ENCODE data around the gene SLC6A20.

SLC6A20 gene

GRCh38 chr3:45787551-45787950 lies 8.8 kb downstream of the SLC6A20 start:
- Histone ChIP-seq H3K27ac (ENCODE audit: low read length) (no peak overlapping the region), H3K9me3 (ENCODE audit: control insufficient read depth in 1 of 2, low read length in 2 of 2) (peaks cover 0 to 5% of the 10 kb centered on the region in 2 donors), H3K4me3 (ENCODE audit: low read depth in 1 of 2, low read length in 2 of 2) (no peak overlapping the region), H3K36me3 (ENCODE audit: control insufficient read depth in 1 of 2, insufficient read depth in 2 of 2, low read length in 2 of 2) (no peaks in the 10 kb centered on the region), H3K27me3 (ENCODE audit: low read depth, low read length) (no peaks in the 10 kb centered on the region), H3K4me1 (ENCODE audit: control insufficient read depth in 1 of 2, insufficient read depth in 2 of 2, low read length in 2 of 2) (no peaks in the 10 kb centered on the region)

- Histone ChIP-seq H3K4me1 (ENCODE audit: control insufficient read depth in 1 of 2, insufficient read depth in 2 of 2, low read length in 2 of 2) (no peaks in the 10 kb centered on the region), H3K9me3 (ENCODE audit: control insufficient read depth in 1 of 2, low read length in 2 of 2) (peaks cover 0 to 5% of the 10 kb centered on the region in 2 donors), H3K36me3 (ENCODE audit: control insufficient read depth in 1 of 2, insufficient read depth in 2 of 2, low read length in 2 of 2) (no peaks in the 10 kb centered on the region), H3K27me3 (ENCODE audit: low read depth, low read length) (no peaks in the 10 kb centered on the region), H3K27ac (ENCODE audit: low read length) (no peak overlapping the region), H3K4me3 (ENCODE audit: low read depth in 1 of 2, low read length in 2 of 2) (no peak overlapping the region)
Measured at GRCh38 chr3:45786801-45787495, 9.4 kb downstream of the SLC6A20 start.

- Histone ChIP-seq H3K27ac (ENCODE audit: low read length) (no peak overlapping the region), H3K27me3 (ENCODE audit: low read depth, low read length) (no peaks in the 10 kb centered on the region), H3K36me3 (ENCODE audit: control insufficient read depth in 1 of 2, insufficient read depth in 2 of 2, low read length in 2 of 2) (no peaks in the 10 kb centered on the region), H3K9me3 (ENCODE audit: control insufficient read depth in 1 of 2, low read length in 2 of 2) (peaks cover 0 to 5% of the 10 kb centered on the region in 2 donors), H3K4me1 (ENCODE audit: control insufficient read depth in 1 of 2, insufficient read depth in 2 of 2, low read length in 2 of 2) (no peaks in the 10 kb centered on the region), H3K4me3 (ENCODE audit: low read depth in 1 of 2, low read length in 2 of 2) (no peak overlapping the region)
Measured at GRCh38 chr3:45785605-45786150, 10.7 kb downstream of the SLC6A20 start.

GRCh38 chr3:45783667-45784066 lies 12.7 kb downstream of the SLC6A20 start:
- Histone ChIP-seq H3K4me1 (ENCODE audit: control insufficient read depth in 1 of 2, insufficient read depth in 2 of 2, low read length in 2 of 2) (no peaks in the 10 kb centered on the region), H3K9me3 (ENCODE audit: control insufficient read depth in 1 of 2, low read length in 2 of 2) (no peaks in the 10 kb centered on the region), H3K27me3 (ENCODE audit: low read depth, low read length) (no peaks in the 10 kb centered on the region), H3K4me3 (ENCODE audit: low read depth in 1 of 2, low read length in 2 of 2) (no peak overlapping the region), H3K27ac (ENCODE audit: low read length) (no peak overlapping the region), H3K36me3 (ENCODE audit: control insufficient read depth in 1 of 2, insufficient read depth in 2 of 2, low read length in 2 of 2) (no peaks in the 10 kb centered on the region)

GRCh38 chr3:45782381-45782780 lies 14.0 kb downstream of the SLC6A20 start:
- H3K27me3 ChIP-seq (ENCODE audit: low read depth, low read length): no peaks in the 10 kb centered on the region
- no peak overlapping the region for H3K4me3 ChIP-seq (ENCODE audit: low read depth in 1 of 2, low read length in 2 of 2)
- no peaks in the 10 kb centered on the region for H3K36me3 ChIP-seq (ENCODE audit: control insufficient read depth in 1 of 2, insufficient read depth in 2 of 2, low read length in 2 of 2)
- H3K4me1 ChIP-seq (ENCODE audit: control insufficient read depth in 1 of 2, insufficient read depth in 2 of 2, low read length in 2 of 2): no peaks in the 10 kb centered on the region
- H3K27ac ChIP-seq (ENCODE audit: low read length): no peak overlapping the region
- H3K9me3 ChIP-seq (ENCODE audit: control insufficient read depth in 1 of 2, low read length in 2 of 2): no peaks in the 10 kb centered on the region

- Histone ChIP-seq H3K36me3 (ENCODE audit: control insufficient read depth in 1 of 2, insufficient read depth in 2 of 2, low read length in 2 of 2) (no peaks in the 10 kb centered on the region), H3K4me3 (ENCODE audit: low read depth in 1 of 2, low read length in 2 of 2) (no peak overlapping the region), H3K27ac (ENCODE audit: low read length) (no peak overlapping the region), H3K27me3 (ENCODE audit: low read depth, low read length) (no peaks in the 10 kb centered on the region), H3K4me1 (ENCODE audit: control insufficient read depth in 1 of 2, insufficient read depth in 2 of 2, low read length in 2 of 2) (no peaks in the 10 kb centered on the region), H3K9me3 (ENCODE audit: control insufficient read depth in 1 of 2, low read length in 2 of 2) (no peaks in the 10 kb centered on the region)
Measured at GRCh38 chr3:45781841-45782240, 14.5 kb downstream of the SLC6A20 start.

- Histone ChIP-seq H3K27ac (ENCODE audit: low read length) (no peak overlapping the region), H3K4me3 (ENCODE audit: low read depth in 1 of 2, low read length in 2 of 2) (no peak overlapping the region), H3K4me1 (ENCODE audit: control insufficient read depth in 1 of 2, insufficient read depth in 2 of 2, low read length in 2 of 2) (no peaks in the 10 kb centered on the region), H3K36me3 (ENCODE audit: control insufficient read depth in 1 of 2, insufficient read depth in 2 of 2, low read length in 2 of 2) (no peaks in the 10 kb centered on the region), H3K9me3 (ENCODE audit: control insufficient read depth in 1 of 2, low read length in 2 of 2) (no peaks in the 10 kb centered on the region), H3K27me3 (ENCODE audit: low read depth, low read length) (no peaks in the 10 kb centered on the region)
Measured at GRCh38 chr3:45781271-45781670, 15.1 kb downstream of the SLC6A20 start.

GRCh38 chr3:45779746-45780735 lies 16.3 kb downstream of the SLC6A20 start:
- Histone ChIP-seq H3K27me3 (ENCODE audit: low read depth, low read length) (no peaks in the 10 kb centered on the region), H3K9me3 (ENCODE audit: control insufficient read depth in 1 of 2, low read length in 2 of 2) (no peaks in the 10 kb centered on the region), H3K4me3 (ENCODE audit: low read depth in 1 of 2, low read length in 2 of 2) (no peak overlapping the region), H3K4me1 (ENCODE audit: control insufficient read depth in 1 of 2, insufficient read depth in 2 of 2, low read length in 2 of 2) (no peaks in the 10 kb centered on the region), H3K36me3 (ENCODE audit: control insufficient read depth in 1 of 2, insufficient read depth in 2 of 2, low read length in 2 of 2) (no peaks in the 10 kb centered on the region), H3K27ac (ENCODE audit: low read length) (no peak overlapping the region)

- Histone ChIP-seq H3K27me3 (ENCODE audit: low read depth, low read length) (no peaks in the 10 kb centered on the region), H3K27ac (ENCODE audit: low read length) (no peak overlapping the region), H3K4me3 (ENCODE audit: low read depth in 1 of 2, low read length in 2 of 2) (no peak overlapping the region), H3K9me3 (ENCODE audit: control insufficient read depth in 1 of 2, low read length in 2 of 2) (no peaks in the 10 kb centered on the region), H3K36me3 (ENCODE audit: control insufficient read depth in 1 of 2, insufficient read depth in 2 of 2, low read length in 2 of 2) (no peaks in the 10 kb centered on the region), H3K4me1 (ENCODE audit: control insufficient read depth in 1 of 2, insufficient read depth in 2 of 2, low read length in 2 of 2) (no peaks in the 10 kb centered on the region)
Measured at GRCh38 chr3:45778761-45779201, 17.6 kb downstream of the SLC6A20 start.

- H3K27me3 ChIP-seq (ENCODE audit: low read depth, low read length): no peaks in the 10 kb centered on the region
- H3K27ac ChIP-seq (ENCODE audit: low read length): no peak overlapping the region
- H3K4me1 ChIP-seq (ENCODE audit: control insufficient read depth in 1 of 2, insufficient read depth in 2 of 2, low read length in 2 of 2): no peaks in the 10 kb centered on the region
- no peaks in the 10 kb centered on the region for H3K9me3 ChIP-seq (ENCODE audit: control insufficient read depth in 1 of 2, low read length in 2 of 2)
- H3K36me3 ChIP-seq (ENCODE audit: control insufficient read depth in 1 of 2, insufficient read depth in 2 of 2, low read length in 2 of 2): no peaks in the 10 kb centered on the region
- H3K4me3 ChIP-seq (ENCODE audit: low read depth in 1 of 2, low read length in 2 of 2): no peak overlapping the region
Measured at GRCh38 chr3:45777746-45778386, 18.5 kb downstream of the SLC6A20 start.
